GM19035 (cell line): Measurements from ENCODE around the gene GABARAPL2.

ENCODE experiments used
- ATAC-seq: cut with Tn5 transposase; IDR thresholded peaks from one replicate; pipeline ENCODE4 v1.9.1; 2021; ENCODE audit not compliant: unreplicated experiment

Gene GABARAPL2

GRCh38 chr16:75552951-75553350 is 13.2 kb upstream of the GABARAPL2 start:
- no peak for ATAC-seq

- ATAC-seq, result peak; percentile 20
Observed at GRCh38 chr16:75555213-75555706, 10.9 kb upstream of the GABARAPL2 start.

- ATAC-seq, result peak; percentile 97
Observed at GRCh38 chr16:75555707-75556430, 10.3 kb upstream of the GABARAPL2 start, which contains the start of gene TMEM231. Gene TMEM231 (minus strand): TSS chr16:75556252. CDS start chr16:75556209, 43 bp downstream.

- no peak for ATAC-seq
Observed at GRCh38 chr16:75556431-75556950, 9.7 kb upstream of the GABARAPL2 start.

GRCh38 chr16:75558846-75559401 is 7.3 kb upstream of the GABARAPL2 start:
- ATAC-seq, result no peak

- ATAC-seq, result no peak
Observed at GRCh38 chr16:75559564-75560372, 6.4 kb upstream of the GABARAPL2 start.

- peak; percentile 7 for ATAC-seq
Observed at GRCh38 chr16:75565640-75566039, 539 bp upstream of the GABARAPL2 start.

GRCh38 chr16:75566758-75567255 is 628 bp downstream of the GABARAPL2 start:
- peak; percentile 5 for ATAC-seq

- no peak for ATAC-seq
Observed at GRCh38 chr16:75567911-75568310, 1.7 kb downstream of the GABARAPL2 start.

GRCh38 chr16:75570396-75571065 is 4.4 kb downstream of the GABARAPL2 start:
- ATAC-seq, result no peak

- ATAC-seq, result no peak
Observed at GRCh38 chr16:75572864-75573542, 6.8 kb downstream of the GABARAPL2 start.

- no peak for ATAC-seq
Observed at GRCh38 chr16:75573955-75574354, 7.8 kb downstream of the GABARAPL2 start.

- no peak for ATAC-seq
Observed at GRCh38 chr16:75575958-75576357, 9.8 kb downstream of the GABARAPL2 start.

GRCh38 chr16:75576384-75576811 is 10.2 kb downstream of the GABARAPL2 start:
- no peak for ATAC-seq

- no peak for ATAC-seq
Observed at GRCh38 chr16:75578212-75578611, 12.0 kb downstream of the GABARAPL2 start.

GRCh38 chr16:75578725-75579124 is 12.5 kb downstream of the GABARAPL2 start:
- ATAC-seq, result no peak

GRCh38 chr16:75579281-75579834 is 13.2 kb downstream of the GABARAPL2 start:
- no peak for ATAC-seq

- no peak for ATAC-seq
Observed at GRCh38 chr16:75584108-75584507, 17.9 kb downstream of the GABARAPL2 start.

- no peak for ATAC-seq
Observed at GRCh38 chr16:75588716-75589115, 22.5 kb downstream of the GABARAPL2 start.

GRCh38 chr16:75589306-75589705 is 23.1 kb downstream of the GABARAPL2 start:
- ATAC-seq, result no peak
